H9 (cell line): ENCODE data around the gene ASXL1. TPM values are rescaled to one million over a fixed set of nuclear protein-coding genes. Genes with fewer than 3 reads are reported as not detected.

Source experiments
- DNase-seq: peaks from one replicate; pipeline ENCODE4 v3.0.0-alpha.2; 2017
- H2AFZ ChIP-seq: one replicate; pipeline ENCODE4 v1.6.1; 2013; ENCODE audit warnings: mild to moderate bottlenecking, low read length, control low read depth, moderate library complexity
- H2AK5ac ChIP-seq: 2 replicates; pipeline ENCODE4 v1.6.1; 2013; ENCODE audit warnings: low read length, control low read depth, mixed read lengths; ENCODE audit not compliant: insufficient read length
- H2BK120ac ChIP-seq: one replicate; pipeline ENCODE4 v1.6.1; 2013; ENCODE audit warnings: low read depth, mild to moderate bottlenecking, low read length, control low read depth, inconsistent platforms; ENCODE audit not compliant: poor library complexity, severe bottlenecking
- H2BK12ac ChIP-seq: 2 replicates; pipeline ENCODE4 v1.6.1; 2013; ENCODE audit warnings: low read length, control low read depth, mixed read lengths, low read depth; ENCODE audit not compliant: insufficient read length
- H2BK15ac ChIP-seq: 2 replicates; pipeline ENCODE4 v1.6.1; 2013; ENCODE audit warnings: low read depth, low read length, control low read depth
- H2BK20ac ChIP-seq: one replicate; pipeline ENCODE4 v1.6.1; 2013; ENCODE audit warnings: low read depth, mild to moderate bottlenecking, low read length, control low read depth, inconsistent platforms; ENCODE audit not compliant: poor library complexity, severe bottlenecking
- H2BK5ac ChIP-seq: 2 replicates; pipeline ENCODE4 v1.6.1; 2013; ENCODE audit warnings: low read length, control low read depth, mixed read lengths; ENCODE audit not compliant: insufficient read length
- H3K14ac ChIP-seq: 2 replicates; pipeline ENCODE4 v1.6.1; 2013; ENCODE audit warnings: low read length, control low read depth; ENCODE audit not compliant: insufficient read depth
- H3K18ac ChIP-seq: 2 replicates; pipeline ENCODE4 v1.6.1; 2013; ENCODE audit warnings: low read depth, mild to moderate bottlenecking, mixed read lengths, low read length, control low read depth; ENCODE audit not compliant: insufficient read length
- H3K23ac ChIP-seq: 2 replicates; pipeline ENCODE4 v1.6.1; 2013; ENCODE audit warnings: low read length, control low read depth, mixed read lengths, low read depth; ENCODE audit not compliant: insufficient read length
- H3K23me2 ChIP-seq: 2 replicates; pipeline ENCODE4 v1.6.1; 2013; ENCODE audit warnings: low read depth, mild to moderate bottlenecking, mixed read lengths, low read length, control low read depth; ENCODE audit not compliant: insufficient read length, poor library complexity, severe bottlenecking
- H3K27ac ChIP-seq: 2 replicates; pipeline ENCODE4 v1.5.1; 2013; ENCODE audit warnings: low read length, control low read depth, mixed read lengths, low read depth; ENCODE audit not compliant: insufficient read length
- H3K27me3 ChIP-seq: 2 replicates; pipeline ENCODE4 v1.6.1; 2013; ENCODE audit warnings: low read length, control low read depth, inconsistent platforms; ENCODE audit not compliant: insufficient read depth
- H3K4ac ChIP-seq: 2 replicates; pipeline ENCODE4 v1.6.1; 2013; ENCODE audit warnings: low read depth, mild to moderate bottlenecking, control low read depth, inconsistent platforms, low read length, moderate library complexity
- H3K4me1 ChIP-seq: 2 replicates; pipeline ENCODE4 v1.6.1; 2013; ENCODE audit warnings: low read length, control low read depth, inconsistent platforms; ENCODE audit not compliant: insufficient read depth
- H3K4me2 ChIP-seq: 2 replicates; pipeline ENCODE4 v1.6.1; 2013; ENCODE audit warnings: low read length, control low read depth, mixed read lengths; ENCODE audit not compliant: insufficient read length, insufficient read depth
- H3K56ac ChIP-seq: 2 replicates; pipeline ENCODE4 v1.6.1; 2013; ENCODE audit warnings: low read depth, mild to moderate bottlenecking, mixed read lengths, low read length, control low read depth; ENCODE audit not compliant: insufficient read length
- H3K79me1 ChIP-seq: 2 replicates; pipeline ENCODE4 v1.6.1; 2013; ENCODE audit warnings: low read depth, mild to moderate bottlenecking, moderate library complexity, low read length, control low read depth, inconsistent platforms; ENCODE audit not compliant: insufficient read depth, poor library complexity, severe bottlenecking
- H3K79me2 ChIP-seq: 2 replicates; pipeline ENCODE4 v1.6.1; 2013; ENCODE audit warnings: low read length, control low read depth, inconsistent platforms; ENCODE audit not compliant: insufficient read depth
- H3K9ac ChIP-seq: 2 replicates; pipeline ENCODE4 v1.6.1; 2013; ENCODE audit warnings: low read length, control low read depth, mixed read lengths; ENCODE audit not compliant: insufficient read length; ENCODE audit errors: extremely low read depth
- H3K9me3 ChIP-seq: one replicate; pipeline ENCODE4 v1.6.1; 2013; ENCODE audit warnings: low read depth, low read length, inconsistent platforms; ENCODE audit not compliant: control insufficient read depth
- H3T11ph ChIP-seq: one replicate; pipeline ENCODE4 v1.6.1; 2013; ENCODE audit warnings: mild to moderate bottlenecking, low read length, control low read depth, inconsistent platforms
- H4K20me1 ChIP-seq: one replicate; pipeline ENCODE4 v1.6.1; 2013; ENCODE audit not compliant: control insufficient read depth, insufficient read length, insufficient read depth
- H4K5ac ChIP-seq: 2 replicates; pipeline ENCODE4 v1.6.1; 2013; ENCODE audit warnings: low read depth, mild to moderate bottlenecking, mixed read lengths, low read length, control low read depth; ENCODE audit not compliant: insufficient read length
- H4K8ac ChIP-seq: replicated peaks from 2 replicates; pipeline ENCODE4 v1.6.1; 2013; ENCODE audit warnings: low read length, control low read depth, mixed read lengths, low read depth; ENCODE audit not compliant: insufficient read length
- H4K91ac ChIP-seq: 2 replicates; pipeline ENCODE4 v1.6.1; 2013; ENCODE audit warnings: low read depth, mild to moderate bottlenecking, moderate library complexity, mixed read lengths, low read length, control low read depth; ENCODE audit not compliant: insufficient read length
- H3K27ac Mint-ChIP-seq, 3 experiments: 2 replicates in 2 of 3; 3 replicates in 1 of 3; pipeline ENCODE4 v1.8.0; 2020 to 2021; ENCODE audit warnings: mixed read lengths in 3 of 3, mild to moderate bottlenecking in 1 of 3, moderate library complexity in 1 of 3
- H3K27me3 Mint-ChIP-seq: 2 replicates; pipeline ENCODE4 v1.8.0; 2021; ENCODE audit warnings: low read depth, mild to moderate bottlenecking, moderate library complexity, mixed read lengths
- H3K36me3 Mint-ChIP-seq, 3 experiments: 2 replicates in 2 of 3; 3 replicates in 1 of 3; pipeline ENCODE4 v1.8.0; 2020 to 2021; ENCODE audit warnings: low read depth in 3 of 3, mixed read lengths in 3 of 3; ENCODE audit not compliant: insufficient read depth in 1 of 3
- H3K4me1 Mint-ChIP-seq, 2 experiments: 2 replicates each; pipeline ENCODE4 v1.8.0; 2020; ENCODE audit warnings: mixed read lengths in 2 of 2
- H3K4me3 Mint-ChIP-seq, 2 experiments: 2 replicates in 1 of 2; 3 replicates in 1 of 2; pipeline ENCODE4 v1.8.0; 2020 to 2021; ENCODE audit warnings: mild to moderate bottlenecking in 2 of 2, mixed read lengths in 2 of 2, moderate library complexity in 1 of 2
- H3K9me3 Mint-ChIP-seq, 2 experiments: 2 replicates in 1 of 2; 3 replicates in 1 of 2; pipeline ENCODE4 v1.8.0; 2020; ENCODE audit warnings: mild to moderate bottlenecking in 2 of 2, mixed read lengths in 2 of 2, moderate library complexity in 1 of 2
- CTCF ChIP-seq: fragments of 200-600 bp; sonication (generic); conservative IDR thresholded peaks from 3 replicates; pipeline ENCODE4 v1.8.0; 2021; ENCODE audit warnings: antibody characterized with exemption, mild to moderate bottlenecking
- WGBS: extraction: QIAGEN DNeasy Blood & Tissue Kit; methylation state at CpG from one replicate; pipeline ENCODE4 v1.1.7; 2013; ENCODE audit warnings: missing lambda C conversion rate, low lambda C conversion rate, mixed read lengths; ENCODE audit not compliant: insufficient read length; ENCODE audit errors: extremely low coverage; 5-methylcytosine and 5-hydroxymethylcytosine counted together
- total RNA-seq: library from RNA; stranded (reverse); gene quantifications from 2 replicates; pipeline ENCODE4 v1.2.1, GENCODE V29; 2021

ASXL1 gene
- total RNA-seq, 1 experiment from 2014 or later = 39.5 TPM

- Histone ChIP-seq H4K8ac (no peak overlapping the region), H3K4me1 (no peaks in the 10 kb centered on the region), H3K18ac (no peak overlapping the region), H4K91ac (no peak overlapping the region), H2AFZ (no peak overlapping the region), H3K4me2 (no peak overlapping the region), H2AK5ac (no peak overlapping the region), H3K14ac (no peak overlapping the region), H2BK120ac (no peak overlapping the region), H2BK15ac (no peak overlapping the region), H3K79me2 (no peaks in the 10 kb centered on the region), H3T11ph (no peak overlapping the region), H2BK5ac (no peak overlapping the region), H3K79me1 (no peaks in the 10 kb centered on the region), H2BK12ac (no peak overlapping the region), H3K4ac (no peak overlapping the region), H3K23ac (no peak overlapping the region), H4K20me1 (no peaks in the 10 kb centered on the region), H3K56ac (no peak overlapping the region), H3K9me3 (no peaks in the 10 kb centered on the region), H3K9ac (no peak overlapping the region), H3K27me3 (no peaks in the 10 kb centered on the region), H4K5ac (no peak overlapping the region), H3K27ac (no peak overlapping the region), H3K23me2 (no peaks in the 10 kb centered on the region), H2BK20ac (no peak overlapping the region)
- no CpG with 5 or more reads among the region's 1 CpG for WGBS
- Mint-ChIP-seq H3K9me3 (no peaks in the 10 kb centered on the region), H3K27ac (no peak overlapping the region), H3K27me3 (no peaks in the 10 kb centered on the region), H3K4me3 (no peak overlapping the region), H3K4me1 (no peaks in the 10 kb centered on the region), H3K36me3 (peaks cover 6 to 35% (median 17%) of the 10 kb centered on the region in 3 experiments; a peak in 5 of 7 replicates)
- no peak for TF ChIP-seq CTCF
- no peak for DNase-seq
Observed at GRCh38 chr20:32330555-32330897, 27.6 kb upstream of the ASXL1 start.
